KG1 (cell line): ENCODE data around the gene PRKG1.
"Not testable (repeated sequence)": the region's sequence is repeated elsewhere in the genome, so short reads cannot be mapped to it uniquely, and the experiment has no call there.

Experiments
- DNase-seq: peaks from one replicate; lab custom pipeline; 2025; lab: John Stamatoyannopoulos, UW

Gene PRKG1

GRCh38 chr10:51117053-51117660, 42.9 kb downstream of the PRKG1 start:
- DNase-seq = no peak

DNA sequence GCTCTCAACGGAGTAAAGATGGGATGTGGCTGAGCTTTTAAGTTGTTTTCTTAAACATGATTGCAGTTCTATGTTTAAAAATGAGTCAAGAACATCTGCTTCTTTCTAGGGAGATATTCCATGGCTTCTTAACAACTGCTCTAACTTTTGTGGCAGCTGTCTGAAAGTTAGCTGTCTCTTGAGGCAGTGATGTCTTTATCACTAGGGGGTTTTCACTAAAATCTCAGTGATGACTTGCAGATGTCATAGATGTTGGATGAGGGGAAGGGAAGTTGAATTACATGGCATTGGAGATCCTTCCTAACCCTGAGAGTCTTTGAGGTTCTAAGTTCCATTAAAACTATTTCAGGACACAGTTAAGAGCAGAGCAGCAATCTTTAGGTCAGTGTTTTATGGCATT, 43.5 kb downstream of the PRKG1 start:
- DNase-seq = no peak

GRCh38 chr10:51119441-51119840, 45.2 kb downstream of the PRKG1 start:
- no peak for DNase-seq

- DNase-seq = no peak
Observed at GRCh38 chr10:51121861-51122260, 47.6 kb downstream of the PRKG1 start.

DNA sequence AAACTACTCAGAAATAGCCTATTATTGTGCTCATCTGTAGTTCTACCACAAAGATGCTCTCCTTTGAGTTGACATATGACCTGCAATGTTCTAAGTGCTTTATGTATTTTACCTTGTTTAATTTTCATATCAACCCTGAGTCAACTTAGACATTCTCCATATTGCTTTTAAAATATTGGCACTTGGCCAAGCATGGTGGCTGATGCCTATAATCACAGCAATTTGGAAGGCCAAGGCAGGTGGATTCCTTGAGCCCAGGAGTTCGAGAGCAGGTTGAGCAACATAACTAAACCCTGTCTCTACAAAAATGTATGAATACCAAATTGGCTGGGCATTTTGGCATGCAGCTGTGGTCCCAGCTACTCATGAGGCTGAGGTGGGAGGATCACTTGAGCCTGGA, 50.6 kb downstream of the PRKG1 start:
- DNase-seq = no peak

- DNase-seq = no peak
Observed at GRCh38 chr10:51125518-51125917, 51.2 kb downstream of the PRKG1 start.

GRCh38 chr10:51129946-51130544, 55.8 kb downstream of the PRKG1 start:
- no peak for DNase-seq

GRCh38 chr10:51137756-51138529, 63.7 kb downstream of the PRKG1 start:
- DNase-seq = no peak

GRCh38 chr10:51139176-51139575, 64.9 kb downstream of the PRKG1 start:
- no peak for DNase-seq

GRCh38 chr10:51141010-51141409, 66.7 kb downstream of the PRKG1 start:
- DNase-seq = no peak

GRCh38 chr10:51144161-51144781, 70.0 kb downstream of the PRKG1 start:
- DNase-seq = no peak

GRCh38 chr10:51145375-51145774, 71.1 kb downstream of the PRKG1 start:
- DNase-seq = no peak

DNA sequence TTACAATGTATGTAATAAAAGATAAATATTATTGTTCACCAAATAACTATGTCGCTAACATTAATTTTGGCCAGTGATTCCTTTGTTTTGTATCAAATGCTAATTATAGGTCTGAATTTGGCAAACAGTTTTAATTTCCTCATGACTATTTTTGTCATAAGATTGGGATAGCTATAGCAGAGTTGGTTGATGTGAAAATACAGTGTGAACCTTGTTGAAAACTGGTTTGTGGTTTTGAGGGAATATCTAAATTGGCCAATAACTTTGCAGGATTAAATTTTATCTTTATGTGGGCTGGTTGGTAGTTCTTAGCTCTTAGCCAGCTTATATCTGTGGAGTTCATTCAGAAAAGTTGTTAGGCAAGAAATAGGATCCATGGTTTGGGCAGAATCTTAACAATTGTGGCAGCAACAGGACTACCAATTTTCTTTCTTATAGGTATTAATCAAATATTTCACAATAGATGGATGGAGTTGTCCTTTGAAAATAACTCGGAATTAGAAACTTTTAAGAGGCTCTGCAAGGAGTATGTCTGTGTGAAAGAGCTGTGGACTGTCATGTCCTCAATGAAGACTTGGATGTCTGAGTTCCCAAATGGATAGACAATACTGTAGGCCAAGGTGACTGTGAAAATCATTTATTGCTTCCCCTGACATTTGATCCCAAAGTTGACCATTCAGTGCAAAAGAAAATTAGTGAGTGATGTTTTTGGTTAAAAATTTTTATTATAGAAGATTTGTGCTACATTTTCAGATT, 73.5 kb downstream of the PRKG1 start:
- DNase-seq = no peak

- no peak for DNase-seq
Observed at GRCh38 chr10:51156926-51157325, 82.6 kb downstream of the PRKG1 start.

GRCh38 chr10:51158832-51159231, 84.5 kb downstream of the PRKG1 start:
- no peak for DNase-seq

- DNase-seq = no peak
Observed at GRCh38 chr10:51159841-51160240, 85.6 kb downstream of the PRKG1 start.

DNA sequence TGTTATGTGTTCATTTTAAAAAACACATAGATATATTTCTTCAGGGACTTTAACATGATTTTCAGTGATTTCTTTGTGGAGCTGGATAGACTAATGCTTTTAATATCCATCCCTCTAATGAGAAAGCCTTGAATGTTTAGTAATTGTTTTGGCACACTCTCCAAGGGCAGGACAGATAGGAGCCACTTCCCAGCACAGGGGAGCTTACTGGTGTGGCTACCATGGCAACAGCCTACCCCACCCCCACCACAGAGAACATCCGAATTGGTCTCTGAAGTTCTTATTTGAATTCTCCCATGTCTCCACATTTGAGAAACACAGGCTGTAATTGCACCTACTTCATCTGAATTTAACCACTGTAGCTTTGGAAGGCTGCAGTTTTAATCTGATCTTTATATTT, 87.7 kb downstream of the PRKG1 start:
- no peak for DNase-seq

- not testable (repeated sequence) for DNase-seq
Observed at GRCh38 chr10:51163380-51164049, 89.2 kb downstream of the PRKG1 start.

DNA sequence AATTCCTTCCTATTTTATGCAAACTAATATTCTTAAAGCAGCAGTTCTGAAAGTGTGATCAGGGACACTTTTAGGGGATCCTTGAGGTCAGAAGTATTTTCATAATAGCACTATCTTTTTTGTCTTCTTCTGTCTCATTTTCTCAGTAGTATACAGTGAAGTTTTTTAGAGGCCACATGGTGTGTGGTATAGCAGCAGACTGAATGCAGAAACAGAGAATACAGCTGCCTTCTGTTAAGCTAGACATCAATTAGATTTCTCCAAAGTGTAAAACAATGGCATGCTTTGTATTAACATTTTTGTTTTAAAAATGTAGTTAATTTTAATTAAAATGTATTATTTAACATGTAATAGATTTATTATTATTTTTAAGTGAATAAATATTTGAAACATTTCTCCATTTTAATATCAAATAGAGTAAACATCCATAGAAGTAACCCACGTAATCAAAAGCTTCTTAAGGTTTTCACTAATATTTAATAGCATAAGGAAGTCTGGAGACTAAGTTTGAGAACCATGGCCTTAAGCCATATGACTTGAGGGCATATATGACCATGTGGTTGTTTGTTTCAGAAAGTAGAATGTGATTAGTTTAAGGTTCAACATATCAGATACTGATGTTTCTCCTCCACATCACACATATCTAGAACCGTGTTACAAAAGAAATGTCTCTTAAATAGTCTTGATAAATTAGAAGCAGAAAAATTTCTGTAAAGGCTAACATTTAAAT, 94.0 kb downstream of the PRKG1 start:
- no peak for DNase-seq

- no peak for DNase-seq
Observed at GRCh38 chr10:51169111-51169510, 94.8 kb downstream of the PRKG1 start.
